WERI-Rb-1 (cell line): ENCODE data around the gene MMP17.

Experiments used
- DNase-seq: peaks from one replicate; pipeline ENCODE4 v3.0.0-alpha.2; 2020
- H3K27ac ChIP-seq: fragments of 250-450 bp; sonication (Bioruptor Pico); 2 replicates; pipeline ENCODE4 v1.5.1; 2020; ENCODE audit warnings: mild to moderate bottlenecking, moderate library complexity
- H3K27me3 ChIP-seq: fragments of 250-450 bp; sonication (Bioruptor Pico); 2 replicates; pipeline ENCODE4 v1.5.1; 2021; ENCODE audit warnings: mild to moderate bottlenecking, low read depth, moderate library complexity; ENCODE audit not compliant: insufficient read depth, severe bottlenecking
- H3K36me3 ChIP-seq: fragments of 250-450 bp; sonication (Bioruptor Pico); 2 replicates; pipeline ENCODE4 v1.5.1; 2020; ENCODE audit warnings: mild to moderate bottlenecking, moderate library complexity
- H3K4me3 ChIP-seq: 2 replicates; pipeline ENCODE4 v1.5.1; 2011; ENCODE audit warnings: low read depth, mild to moderate bottlenecking, control low read depth, low read length
- H3K9me3 ChIP-seq: fragments of 250-450 bp; sonication (Bioruptor Pico); 2 replicates; pipeline ENCODE4 v1.5.1; 2021; ENCODE audit warnings: mild to moderate bottlenecking, moderate library complexity; ENCODE audit not compliant: severe bottlenecking
- CTCF ChIP-seq: IDR thresholded peaks from 2 replicates; pipeline ENCODE4 v1.5.1; 2011; ENCODE audit warnings: low read depth, mild to moderate bottlenecking, control low read depth, inconsistent platforms, low read length

Gene MMP17

GRCh38 chr12:131862994-131863710, 35.0 kb downstream of the MMP17 start:
- Histone ChIP-seq H3K9me3 (no peaks in the 10 kb centered on the region), H3K27me3 (no peaks in the 10 kb centered on the region), H3K36me3 (no peaks in the 10 kb centered on the region), H3K27ac (no peak overlapping the region), H3K4me3 (no peak overlapping the region)
- TF ChIP-seq CTCF = no peak
- DNase-seq = no peak

GRCh38 chr12:131863711-131864396, 35.7 kb downstream of the MMP17 start:
- no peaks in the 10 kb centered on the region for H3K36me3 ChIP-seq
- no peaks in the 10 kb centered on the region for H3K9me3 ChIP-seq
- DNase-seq = no peak
- no peak overlapping the region for H3K27ac ChIP-seq
- no peak for TF ChIP-seq CTCF
- no peak overlapping the region for H3K4me3 ChIP-seq
- H3K27me3 ChIP-seq = no peaks in the 10 kb centered on the region

GRCh38 chr12:131864469-131864868, 36.3 kb downstream of the MMP17 start:
- no peak overlapping the region for H3K4me3 ChIP-seq
- no peak for DNase-seq
- H3K9me3 ChIP-seq = no peaks in the 10 kb centered on the region
- H3K36me3 ChIP-seq = no peaks in the 10 kb centered on the region
- no peaks in the 10 kb centered on the region for H3K27me3 ChIP-seq
- no peak overlapping the region for H3K27ac ChIP-seq
- TF ChIP-seq CTCF = no peak

GRCh38 chr12:131865180-131865875, 37.1 kb downstream of the MMP17 start:
- Histone ChIP-seq H3K27me3 (no peaks in the 10 kb centered on the region), H3K4me3 (no peak overlapping the region), H3K27ac (no peak overlapping the region), H3K9me3 (no peaks in the 10 kb centered on the region), H3K36me3 (no peaks in the 10 kb centered on the region)
- no peak for TF ChIP-seq CTCF
- DNase-seq = no peak

- H3K36me3 ChIP-seq = no peaks in the 10 kb centered on the region
- no peak overlapping the region for H3K27ac ChIP-seq
- no peak overlapping the region for H3K4me3 ChIP-seq
- H3K27me3 ChIP-seq = no peaks in the 10 kb centered on the region
- DNase-seq = no peak
- H3K9me3 ChIP-seq = no peaks in the 10 kb centered on the region
- no peak for TF ChIP-seq CTCF
Observed at GRCh38 chr12:131867471-131867870, 39.3 kb downstream of the MMP17 start.
